C1 segment of cervical spinal cord (tissue), 14 donors: ENCODE measurements around the gene RNF126.
"Not testable (repeated sequence)": the region's sequence is repeated elsewhere in the genome, so short reads cannot be mapped to it uniquely, and the experiment has no call there.

Experiments used
- DNase-seq, 14 donors: peaks; one replicate each; lab custom pipeline; 2025; lab: John Stamatoyannopoulos, UW

The RNF126 gene

DNA sequence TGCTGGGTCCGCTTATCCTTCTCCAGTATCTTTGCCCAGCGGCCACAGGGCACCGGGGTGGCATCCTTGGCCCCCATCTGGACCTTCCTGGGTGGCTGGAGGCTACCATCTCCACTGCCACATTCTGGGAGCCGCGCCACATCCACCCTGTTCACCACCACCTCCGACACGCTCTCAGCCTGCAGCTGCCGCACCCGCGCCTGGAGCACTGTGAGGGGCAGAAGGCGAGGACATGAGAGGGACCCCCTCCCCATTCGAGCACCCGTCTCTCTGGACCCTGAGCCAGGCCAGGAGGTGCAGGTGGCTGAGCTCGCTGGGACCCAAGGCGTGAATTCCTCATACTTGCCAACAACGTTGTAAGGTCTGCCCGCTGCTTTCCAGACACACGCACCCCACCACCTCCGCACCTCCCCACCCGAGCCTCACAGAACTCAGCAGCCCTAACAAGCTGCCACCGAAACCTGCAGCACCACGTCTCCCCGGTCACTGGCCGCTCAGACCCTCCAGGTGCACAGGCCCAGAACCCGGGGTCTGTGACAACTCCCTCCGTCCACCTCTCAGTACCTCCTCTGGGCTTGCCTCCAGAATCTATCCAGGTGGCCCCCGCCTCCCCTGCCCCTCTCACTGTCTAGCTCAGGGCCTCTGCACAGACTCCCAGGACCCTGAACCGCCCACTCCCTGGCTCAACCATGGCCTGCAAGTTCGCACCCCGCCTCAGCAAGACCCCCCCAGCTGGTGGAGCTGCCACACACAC lies 32.9 kb downstream of the RNF126 start:
- no peak for DNase-seq

DNA sequence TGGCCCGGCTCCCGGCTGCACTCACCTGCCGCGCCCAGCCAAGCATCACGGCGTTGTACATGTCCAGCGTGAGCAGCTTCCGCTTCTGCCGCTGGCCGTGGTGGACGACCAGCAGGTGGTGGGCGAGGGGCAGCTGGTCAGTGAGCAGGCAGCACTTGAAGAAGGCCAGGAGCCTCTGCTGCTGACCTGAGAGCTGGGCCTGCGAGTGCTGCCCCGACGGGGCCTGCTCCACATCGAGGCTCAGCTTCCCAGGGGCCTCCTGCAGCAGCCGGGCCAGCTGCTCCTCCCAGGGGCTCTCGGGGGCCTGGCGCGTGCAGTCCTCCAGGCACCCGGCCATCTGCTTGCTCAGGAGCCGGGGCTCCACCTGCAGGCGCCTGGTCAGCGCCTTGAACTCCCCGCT lies 33.5 kb downstream of the RNF126 start:
- DNase-seq, result not testable (repeated sequence)

DNA sequence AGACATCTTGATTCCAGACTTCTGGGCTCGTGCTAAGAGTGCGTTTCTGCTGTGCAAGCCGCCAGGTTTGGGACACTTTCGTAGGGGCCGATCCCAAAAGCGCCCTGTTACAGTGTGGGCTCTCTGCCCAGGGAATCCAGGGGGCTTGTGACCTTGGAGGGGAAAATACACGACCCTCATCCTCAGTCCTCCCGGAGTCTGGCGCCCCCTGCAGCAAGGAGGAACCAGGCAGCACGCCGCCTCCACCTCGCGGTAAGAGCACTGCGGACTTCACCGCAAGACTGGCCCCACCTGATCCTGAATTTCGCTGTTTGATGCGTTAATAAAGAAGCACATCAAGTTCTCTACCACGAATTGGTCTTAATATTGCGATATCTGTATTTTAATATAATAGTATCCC lies 34.8 kb downstream of the RNF126 start:
- no peak for DNase-seq

DNA sequence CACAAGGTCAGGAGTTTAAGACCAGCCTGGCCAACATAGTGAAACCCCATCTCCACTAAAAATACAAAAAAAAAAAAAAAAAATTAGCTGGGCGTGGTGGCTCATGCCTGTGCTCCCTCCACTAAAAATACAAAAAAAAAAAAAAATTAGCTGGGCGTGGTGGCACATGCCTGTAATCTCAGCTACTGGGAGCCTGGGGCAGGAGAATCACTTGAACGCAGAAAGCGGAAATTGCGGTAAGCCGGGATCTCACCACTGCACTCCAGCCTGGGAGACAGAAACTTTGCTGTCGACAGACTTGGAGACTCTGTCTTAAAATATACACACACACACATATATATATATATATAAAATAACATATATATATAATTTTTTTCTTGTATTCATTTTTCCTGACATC lies 36.4 kb downstream of the RNF126 start:
- not testable (repeated sequence) for DNase-seq

DNA sequence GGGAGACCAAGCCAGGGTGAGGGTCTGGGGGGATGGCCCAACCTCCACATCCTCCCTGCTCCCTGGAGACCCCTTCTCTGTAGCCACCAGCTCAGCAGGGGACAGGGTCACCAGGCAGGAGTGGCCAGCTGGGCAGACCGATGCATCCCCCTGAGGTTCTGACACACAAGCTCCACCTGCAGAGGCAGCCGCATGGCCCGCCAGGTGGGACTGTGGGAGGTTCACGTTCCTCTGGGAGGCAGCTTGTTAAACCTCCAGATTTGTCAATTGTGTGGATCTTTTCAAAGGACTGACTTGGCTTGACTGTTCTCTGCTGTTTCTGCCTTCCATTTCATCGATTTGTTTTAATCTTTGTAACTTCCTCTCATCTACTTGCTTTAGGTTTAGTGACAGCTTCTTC lies 37.8 kb downstream of the RNF126 start:
- DNase-seq, result no peak

DNA sequence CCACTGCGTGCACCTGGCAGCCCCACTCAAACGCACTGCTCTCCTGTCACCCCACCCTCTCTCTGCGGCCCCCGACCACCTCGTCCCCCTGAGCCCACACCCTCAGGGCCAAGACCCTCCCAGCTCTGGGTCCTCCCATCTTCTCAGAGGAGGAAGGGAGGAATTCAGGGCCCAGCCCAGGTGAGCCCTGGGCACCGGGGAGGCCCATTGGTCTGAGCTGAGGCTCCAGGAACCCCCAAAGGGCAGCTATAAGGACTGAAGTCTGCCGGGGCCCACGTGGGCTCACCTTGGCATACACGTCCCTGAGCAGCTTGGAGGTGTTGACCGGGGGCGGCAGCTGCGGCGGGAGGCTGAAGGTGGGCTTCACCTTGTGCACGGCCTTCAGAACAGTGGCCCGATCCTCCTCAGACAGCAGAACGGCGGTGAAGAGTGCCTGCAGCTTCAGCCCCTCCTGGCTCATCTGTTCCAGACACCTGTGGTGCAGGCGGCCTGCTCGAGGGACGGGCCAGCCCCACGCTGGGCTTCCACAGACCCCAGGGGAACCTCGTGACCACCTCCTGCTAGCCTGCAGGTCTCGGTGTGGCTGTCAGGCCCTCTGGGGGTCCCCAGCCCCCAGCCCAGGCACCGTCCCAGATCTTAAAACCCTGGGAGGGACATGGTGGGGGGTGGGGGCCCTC lies 38.4 kb downstream of the RNF126 start:
- no peak for DNase-seq

DNA sequence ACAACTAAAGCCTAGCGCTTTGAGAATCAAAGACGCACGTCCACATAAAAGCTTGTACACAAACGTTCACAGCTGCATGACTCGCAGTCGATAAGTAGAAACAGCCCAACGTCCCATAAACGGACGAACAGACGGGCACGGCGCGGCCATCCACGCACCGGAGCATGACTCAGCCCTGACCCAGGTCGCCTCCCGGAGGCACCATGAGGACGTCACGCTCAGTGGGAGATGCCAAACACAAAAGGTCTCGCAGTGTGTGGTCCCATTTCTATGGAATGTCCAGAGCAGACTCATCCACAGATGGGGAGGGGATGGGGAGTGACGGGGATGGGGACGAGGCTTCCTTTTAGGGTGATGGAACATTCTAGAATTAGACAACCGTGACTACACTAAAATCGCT lies 39.0 kb downstream of the RNF126 start:
- no peak for DNase-seq

DNA sequence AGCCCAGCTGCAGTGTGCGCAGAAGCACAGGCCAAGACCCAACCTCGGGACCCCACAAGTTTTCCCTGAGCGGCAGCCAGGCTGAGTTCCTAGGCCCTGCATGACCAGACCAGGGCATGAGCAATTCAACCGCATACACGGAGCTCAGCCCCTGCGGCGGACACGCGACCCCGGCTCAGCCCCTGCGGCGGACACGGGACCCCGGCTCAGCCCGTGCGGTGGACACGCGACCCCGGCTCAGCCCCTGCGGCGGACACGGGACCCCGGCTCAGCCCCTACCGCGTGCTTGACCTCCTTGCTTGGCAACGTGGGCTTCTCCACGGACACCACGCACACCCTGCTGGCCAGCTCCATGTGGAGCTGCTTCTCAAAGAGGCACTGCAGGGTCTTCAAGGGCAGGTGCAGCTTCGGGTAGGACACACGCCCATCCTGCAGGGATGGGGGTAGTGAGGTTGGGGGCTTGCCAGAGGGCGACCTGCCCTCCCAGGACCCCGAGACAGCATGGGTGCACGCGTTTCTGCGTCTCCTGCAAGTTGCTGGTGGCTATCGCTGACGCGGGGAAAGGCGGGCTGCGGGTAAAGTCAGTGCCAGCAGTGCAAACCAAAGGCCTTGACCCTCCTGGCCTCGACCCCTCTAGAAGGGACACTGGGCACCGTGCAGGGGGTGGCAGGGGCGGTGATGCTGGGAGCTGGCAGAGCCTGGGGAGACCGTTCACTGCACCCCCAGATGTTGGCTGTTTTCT lies 39.7 kb downstream of the RNF126 start:
- DNase-seq, result no peak

DNA sequence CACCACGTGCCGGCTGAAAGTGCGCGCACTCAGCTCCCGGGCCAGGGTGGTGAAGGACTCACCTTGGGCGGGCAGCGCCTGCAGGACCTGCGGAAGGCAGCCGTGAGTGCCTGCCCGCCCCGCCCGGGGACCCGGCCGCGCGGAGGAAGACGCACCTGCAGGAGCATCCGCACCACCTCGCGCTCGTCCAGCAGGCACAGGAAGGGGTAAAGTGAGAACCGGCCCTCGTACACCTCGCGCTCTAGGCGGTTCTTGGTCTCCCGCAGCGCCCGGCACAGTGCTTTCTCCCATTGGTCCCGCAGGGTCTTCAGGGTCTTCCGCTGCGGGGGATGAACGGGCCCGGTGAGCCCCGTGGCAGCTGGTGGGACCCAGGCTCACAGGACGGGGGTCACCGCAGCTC lies 40.3 kb downstream of the RNF126 start:
- DNase-seq, result no peak

DNA sequence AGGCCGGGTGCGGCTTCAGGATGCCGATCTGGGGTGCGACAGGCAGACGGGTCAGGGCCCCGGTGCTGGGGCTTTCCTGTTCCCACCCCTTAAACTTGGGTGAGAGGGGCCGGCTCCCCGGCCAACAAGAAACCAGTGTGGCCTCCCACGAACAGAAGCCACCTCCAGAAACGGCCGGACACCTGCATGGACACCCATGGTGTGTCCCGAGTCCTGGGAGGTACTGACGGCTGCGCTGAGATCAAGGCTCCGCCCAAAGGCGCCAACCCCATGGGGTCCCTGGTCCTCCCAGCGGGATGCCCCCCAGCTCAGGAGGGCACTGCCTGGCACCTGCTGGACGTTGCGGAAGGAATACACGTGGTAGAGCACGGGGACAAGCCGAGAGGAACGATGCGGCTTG lies 41.2 kb downstream of the RNF126 start:
- no peak for DNase-seq

DNA sequence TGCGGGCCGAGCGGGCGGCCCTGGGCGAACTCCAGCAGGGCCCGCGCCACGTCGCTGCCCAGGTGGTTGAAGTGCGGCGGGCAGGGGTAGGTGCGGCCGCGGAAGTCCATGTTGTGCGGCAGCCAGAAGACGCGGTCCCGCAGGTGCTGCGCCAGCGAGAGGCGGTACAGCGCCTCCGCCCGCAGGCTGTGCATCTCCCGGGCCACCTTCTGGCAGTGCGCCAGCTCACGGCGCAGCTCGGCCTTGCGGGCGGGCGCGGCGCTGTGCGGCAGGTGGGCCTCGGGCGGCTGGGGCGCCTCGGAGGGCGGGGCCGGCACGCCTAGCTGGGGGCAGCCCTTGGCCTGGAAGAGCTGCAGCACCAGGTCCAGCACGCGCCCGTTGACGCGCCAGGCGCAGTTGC lies 41.8 kb downstream of the RNF126 start:
- not testable (repeated sequence) for DNase-seq

DNA sequence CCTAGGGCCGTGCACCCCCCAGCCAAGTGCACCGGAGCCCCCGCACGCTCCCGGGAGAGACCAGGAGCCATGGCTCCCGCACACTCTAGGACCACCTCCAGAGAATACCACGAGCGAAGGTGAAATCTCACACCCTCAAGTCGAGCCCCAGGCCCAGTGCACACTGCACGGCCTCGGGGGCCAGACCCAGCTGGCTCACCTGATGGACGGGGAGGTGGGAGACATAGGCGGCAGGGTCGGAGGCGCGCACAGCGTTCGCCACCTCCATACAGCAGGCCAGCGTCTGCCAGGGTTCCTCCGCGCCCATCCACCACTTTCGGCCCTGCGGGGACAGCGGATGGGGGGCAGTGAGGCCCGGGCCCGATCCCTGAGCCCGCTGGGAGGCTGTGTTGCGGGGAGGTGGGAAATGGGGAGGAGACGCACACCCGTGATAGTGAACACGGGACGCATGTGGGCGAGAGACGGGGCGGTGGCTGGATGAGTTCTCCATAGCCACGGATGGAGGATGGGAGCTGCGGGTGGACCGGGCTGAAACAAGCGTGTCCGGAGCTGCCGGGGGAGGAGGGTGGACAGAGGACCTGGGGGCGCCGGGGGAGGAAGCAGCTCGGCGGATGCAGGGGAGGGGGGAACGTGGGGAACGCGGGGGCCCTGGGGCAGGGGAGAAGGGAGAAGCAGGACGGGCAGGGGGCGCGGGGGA lies 42.7 kb downstream of the RNF126 start:
- DNase-seq, result no peak

DNA sequence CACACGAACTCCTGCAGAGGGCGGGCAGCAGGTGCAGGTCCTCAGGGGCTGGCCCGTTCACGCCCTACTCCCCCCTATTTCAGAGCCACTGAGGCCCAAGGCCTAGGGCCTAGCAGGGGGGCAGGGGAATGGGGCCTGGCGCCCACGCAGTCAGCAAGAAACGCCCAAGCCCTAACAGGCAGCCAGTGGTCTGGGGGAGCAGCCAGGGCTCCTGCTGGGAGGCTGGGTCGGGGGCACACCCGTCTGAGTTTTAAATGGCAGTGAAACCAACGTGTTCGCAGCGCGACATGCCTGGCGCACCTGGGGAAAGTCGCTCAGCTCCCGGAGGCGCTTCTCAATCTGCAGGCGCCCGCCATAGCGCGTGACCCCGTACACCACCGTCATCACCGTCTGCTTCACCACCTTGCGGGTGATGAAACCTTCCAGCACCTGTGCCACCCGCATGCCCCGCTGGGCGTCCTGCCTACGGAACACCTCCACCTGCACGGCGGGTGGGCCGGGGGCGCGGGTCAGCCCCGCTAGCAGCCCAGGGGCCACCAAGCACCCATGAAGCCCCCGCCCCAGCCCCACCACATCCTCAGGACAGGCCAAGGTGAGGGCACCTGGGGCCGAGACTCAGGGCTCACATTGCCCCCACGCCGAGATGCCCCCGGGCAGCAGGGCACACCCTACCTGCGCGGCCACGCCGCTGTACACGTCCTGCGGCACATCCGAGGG lies 43.6 kb downstream of the RNF126 start:
- DNase-seq, result no peak

DNA sequence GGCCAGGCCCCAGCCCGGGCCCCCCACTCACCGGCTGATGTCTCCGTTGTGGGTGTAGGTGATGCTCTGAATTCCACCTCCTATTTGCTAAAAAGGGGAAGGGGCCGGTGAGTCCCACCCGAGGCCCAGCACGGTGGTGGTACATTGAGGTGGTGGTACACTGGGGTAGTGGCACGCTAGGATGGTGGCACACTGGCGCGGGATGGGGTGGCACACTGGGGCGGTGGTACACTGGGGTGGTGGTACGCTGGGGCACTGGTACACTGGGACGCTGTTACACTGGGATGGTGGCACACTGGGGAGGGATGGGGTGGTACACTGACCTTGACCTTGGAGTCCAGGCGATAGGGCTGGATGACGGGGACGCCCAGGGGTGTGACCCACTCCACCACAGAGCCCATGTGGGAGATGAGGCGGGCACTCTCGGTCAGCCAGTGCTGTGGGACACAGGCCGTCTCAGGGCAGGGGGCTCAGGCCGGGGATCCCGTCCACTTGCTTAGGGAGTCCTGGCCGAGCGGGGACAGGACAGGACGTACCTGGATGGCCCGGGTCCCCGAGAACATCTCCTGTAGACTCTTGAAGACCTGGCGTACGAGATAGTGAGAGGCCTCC lies 44.2 kb downstream of the RNF126 start:
- DNase-seq, result no peak

DNA sequence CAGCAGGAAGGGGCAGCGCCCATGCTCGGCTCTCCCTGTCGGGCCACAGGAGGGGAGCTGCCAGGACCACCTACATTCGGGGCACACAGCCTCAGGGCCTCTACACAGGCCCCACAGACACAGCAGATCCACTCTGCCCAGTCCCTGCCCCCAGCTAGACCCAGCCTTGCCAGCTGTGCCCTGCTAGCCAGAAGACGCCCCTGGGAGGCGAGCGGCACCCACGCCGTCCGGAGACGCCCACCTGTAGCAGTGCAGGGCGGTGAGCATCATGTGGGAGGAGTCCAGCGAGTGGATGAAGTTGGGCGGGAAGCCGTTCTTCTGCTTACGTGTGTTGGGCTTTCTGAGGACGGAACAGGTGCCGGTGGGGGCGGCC lies 44.8 kb downstream of the RNF126 start:
- DNase-seq, result no peak

DNA sequence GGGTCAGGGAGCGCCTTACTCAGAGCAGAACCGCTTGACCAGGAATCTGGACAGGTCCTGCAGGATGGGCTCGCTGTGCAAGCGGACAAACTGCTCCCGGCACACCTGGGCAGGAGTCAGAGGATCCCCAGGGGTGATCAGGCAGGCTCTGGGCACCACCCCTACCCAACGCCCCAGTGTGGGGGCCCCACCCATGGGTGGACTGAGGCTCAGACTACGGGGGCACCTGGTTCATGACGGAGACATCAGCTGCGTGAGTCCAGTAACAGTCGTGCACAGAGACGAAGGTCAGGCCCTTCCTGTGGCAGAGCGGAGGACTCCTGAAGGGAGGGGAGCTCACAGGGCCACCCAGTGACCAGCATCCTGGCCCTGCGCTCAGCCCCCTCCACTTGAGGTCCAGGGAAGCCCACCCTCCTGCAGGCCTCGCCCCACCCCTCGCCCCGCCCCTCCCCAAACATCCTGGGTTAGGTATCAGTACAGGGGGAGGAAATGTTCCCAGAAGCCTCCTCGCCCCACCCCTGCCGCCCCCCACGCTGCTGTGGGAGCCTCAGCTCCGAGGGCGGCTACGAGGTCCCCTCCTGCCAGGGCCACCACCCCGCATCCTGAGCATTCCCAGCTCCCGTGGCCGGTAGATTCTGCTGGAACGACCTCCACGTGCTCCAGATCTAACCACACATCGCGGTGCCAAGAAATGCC lies 45.3 kb downstream of the RNF126 start:
- no peak for DNase-seq

DNA sequence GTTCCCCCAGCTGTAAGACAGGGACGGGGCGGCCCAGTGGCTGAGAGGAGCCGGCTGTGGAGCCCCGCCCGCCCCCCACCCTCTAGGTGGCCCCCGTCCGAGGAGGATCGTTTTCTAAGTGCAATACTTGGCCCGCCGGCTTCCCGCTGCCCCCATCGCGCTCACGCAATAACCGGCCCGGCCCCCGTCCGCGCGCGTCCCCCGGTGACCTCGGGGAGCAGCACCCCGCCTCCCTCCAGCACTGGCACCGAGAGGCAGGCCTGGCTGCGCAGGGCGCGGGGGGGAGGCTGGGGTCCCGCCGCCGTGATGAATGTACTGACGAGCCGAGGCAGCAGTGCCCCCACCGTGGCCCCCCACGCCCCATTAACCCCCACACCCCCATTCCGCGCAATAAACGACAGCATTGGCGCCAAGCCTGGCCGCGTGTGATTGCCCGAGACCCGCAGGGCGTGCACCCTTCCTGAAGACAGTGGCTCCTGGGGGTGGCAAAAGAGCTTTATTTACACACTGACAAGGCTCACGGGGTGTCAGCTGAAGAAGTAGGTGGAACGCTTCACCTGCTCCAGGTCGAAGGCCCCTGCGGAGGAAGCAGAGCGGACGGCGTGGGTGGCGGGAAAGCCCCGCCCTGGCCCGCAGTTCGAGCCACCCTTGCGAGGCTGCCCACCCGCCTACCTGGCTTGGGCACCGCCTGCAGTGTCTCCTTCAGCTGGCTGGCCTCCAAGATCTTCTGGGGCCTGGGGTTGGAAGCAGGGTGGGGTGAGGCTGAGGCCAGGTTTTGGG lies 46.1 kb downstream of the RNF126 start:
- DNase-seq, result no peak

DNA sequence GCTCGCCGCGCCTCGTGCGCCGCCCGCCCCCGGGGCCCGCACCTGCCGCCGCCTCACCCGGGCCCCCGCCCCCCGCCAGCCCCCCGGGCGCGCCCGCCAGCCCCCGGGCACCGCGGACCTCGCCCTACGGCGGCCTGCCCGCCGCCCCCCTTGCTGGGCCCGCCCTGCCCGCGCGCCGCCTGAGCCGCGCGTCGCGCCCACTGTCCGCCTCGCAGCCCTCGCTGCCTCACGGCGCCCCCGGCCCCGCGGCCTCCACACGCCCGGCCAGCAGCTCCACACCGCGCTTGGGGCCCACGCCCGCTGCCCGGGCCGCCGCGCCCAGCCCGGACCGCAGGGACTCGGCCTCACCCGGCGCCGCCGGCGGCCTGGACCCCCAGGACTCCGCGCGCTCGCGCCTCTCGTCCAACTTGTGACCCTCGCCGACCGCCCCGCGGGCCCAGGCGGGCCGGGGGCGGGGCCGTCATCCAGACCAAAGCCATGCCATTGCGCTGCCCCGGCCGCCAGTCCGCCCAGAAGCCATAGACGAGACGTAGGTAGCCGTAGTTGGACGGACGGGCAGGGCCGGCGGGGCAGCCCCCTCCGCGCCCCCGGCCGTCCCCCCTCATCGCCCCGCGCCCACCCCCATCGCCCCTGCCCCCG lies 46.8 kb downstream of the RNF126 start:
- DNase-seq, result no peak

DNA sequence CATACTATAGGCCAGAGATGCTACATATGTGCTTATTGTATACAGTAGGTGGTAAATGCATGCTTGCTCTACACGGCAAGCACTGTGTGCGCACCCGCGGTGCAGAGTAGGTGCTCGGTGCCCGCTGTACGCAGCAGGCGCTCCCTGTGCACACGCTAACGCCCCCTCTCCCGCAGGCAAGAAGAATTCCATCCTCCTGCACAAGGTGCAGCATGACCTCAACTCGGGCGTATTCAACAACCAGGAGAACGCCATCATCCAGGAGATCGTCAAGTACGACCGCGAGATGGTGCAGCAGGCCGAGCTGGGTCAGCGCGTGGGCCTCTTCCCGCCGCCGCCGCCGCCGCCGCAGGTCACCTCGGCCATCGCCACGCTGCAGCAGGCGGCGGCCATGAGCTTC lies 47.4 kb downstream of the RNF126 start:
- DNase-seq, result no peak
